ENCODE data around the gene AUTS2.

Gene AUTS2

DNA sequence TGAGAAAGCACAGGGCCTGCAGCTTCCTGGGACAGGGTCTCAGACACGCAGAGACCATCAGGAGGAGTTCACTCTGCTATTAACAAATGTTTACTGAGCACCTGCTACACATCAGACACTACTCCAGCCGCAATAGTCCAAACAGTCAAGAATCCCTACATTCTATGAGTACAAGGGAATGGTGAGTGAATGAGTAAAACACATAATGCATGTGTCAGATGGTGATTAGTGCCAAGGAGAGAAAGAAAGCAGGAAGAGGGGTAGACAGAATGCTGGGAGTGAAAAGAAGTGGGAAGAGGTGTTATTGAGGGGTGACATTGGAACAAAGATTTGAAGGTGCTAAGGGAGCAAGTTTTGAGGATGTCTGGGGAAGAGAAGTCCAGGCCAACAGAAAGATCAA lies 899.5 kb downstream of the AUTS2 start:
- DNase-seq, result no peak

- no peak for DNase-seq
Measured at GRCh38 chr7:70498232-70498992, 900.1 kb downstream of the AUTS2 start.

- no peak for DNase-seq
Measured at GRCh38 chr7:70500261-70500660, 902.0 kb downstream of the AUTS2 start.

GRCh38 chr7:70502117-70502863 lies 904.0 kb downstream of the AUTS2 start:
- no peak for DNase-seq

GRCh38 chr7:70504254-70504653 lies 906.0 kb downstream of the AUTS2 start:
- DNase-seq, result no peak

- DNase-seq, result no peak
Measured at GRCh38 chr7:70505468-70505867, 907.2 kb downstream of the AUTS2 start.

DNA sequence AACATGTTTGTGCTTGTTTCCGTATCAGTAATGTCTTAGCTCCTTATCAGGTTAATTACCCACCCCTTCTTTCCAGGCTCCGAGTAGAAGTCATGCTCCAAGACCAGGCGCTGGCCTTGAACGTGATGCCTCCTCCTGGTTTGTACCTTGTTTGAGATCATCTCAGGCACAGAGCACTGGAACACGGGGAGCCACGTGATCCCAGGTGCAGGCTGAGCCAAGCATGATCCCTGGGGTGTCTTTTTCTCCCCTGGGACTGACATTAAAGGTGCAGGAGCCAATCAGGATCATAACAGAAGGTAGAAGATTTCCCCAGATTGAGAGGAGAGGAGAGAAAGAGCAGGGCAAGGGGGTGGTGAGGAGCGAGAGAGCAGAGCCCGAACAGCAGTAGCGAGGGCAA lies 907.6 kb downstream of the AUTS2 start:
- no peak for DNase-seq

DNA sequence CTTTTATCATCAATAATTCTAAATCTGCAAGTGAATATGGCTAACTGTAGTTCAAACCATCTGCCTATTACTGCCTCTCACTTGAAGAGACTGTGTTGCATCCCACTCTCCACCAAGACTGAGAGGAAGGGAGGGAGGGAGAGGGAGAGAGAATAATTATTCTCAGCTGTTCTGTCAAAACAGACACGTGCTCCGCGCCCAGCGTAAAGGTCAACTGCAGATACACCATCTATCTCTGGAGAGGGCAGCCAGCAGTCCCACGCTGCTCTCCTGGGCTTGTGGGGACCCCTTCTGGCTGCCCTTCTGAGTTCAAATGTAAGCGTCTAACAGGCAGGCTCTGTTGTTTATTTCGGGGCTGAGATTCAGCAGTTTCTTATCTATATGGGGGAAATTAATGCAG lies 908.2 kb downstream of the AUTS2 start:
- DNase-seq, result no peak

DNA sequence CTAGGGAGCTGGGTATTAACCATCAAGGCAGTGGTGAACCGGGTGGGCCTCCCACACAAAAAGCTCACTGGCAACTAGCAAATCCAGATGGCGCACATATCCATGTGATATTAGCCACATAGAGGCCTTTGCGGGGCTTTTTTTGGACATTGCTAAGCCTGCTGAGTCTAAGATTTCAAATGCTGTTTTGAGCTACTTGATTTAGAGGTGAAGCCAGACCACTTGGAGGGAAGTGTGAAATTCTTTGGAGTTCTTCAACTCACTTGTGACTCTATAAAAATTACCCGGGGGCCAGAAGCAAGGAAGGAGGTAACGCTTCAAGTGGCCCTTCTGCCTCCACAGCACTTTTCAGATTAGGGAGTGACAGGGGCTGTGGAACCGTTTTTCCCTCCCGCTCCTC lies 913.9 kb downstream of the AUTS2 start:
- no peak for DNase-seq

DNA sequence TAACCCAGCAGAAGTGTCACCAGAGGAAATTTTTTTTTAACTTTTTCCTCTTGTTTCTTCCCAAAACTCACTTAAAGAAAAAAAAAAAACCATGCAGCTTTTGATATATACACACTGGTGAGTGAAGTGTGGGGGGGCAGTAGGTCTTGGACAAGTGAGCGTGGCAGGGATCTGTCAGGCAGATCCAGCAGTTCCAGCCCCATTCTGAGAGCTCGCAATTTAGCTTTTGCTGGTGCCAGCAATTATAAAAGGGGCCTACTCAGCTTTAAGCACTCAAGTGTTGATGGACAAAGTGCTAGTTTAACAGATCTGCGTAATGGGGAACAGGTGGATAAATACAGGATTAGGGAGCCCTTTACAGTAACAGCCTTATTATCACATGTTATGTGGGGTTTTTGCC lies 914.5 kb downstream of the AUTS2 start:
- no peak for DNase-seq

GRCh38 chr7:70520611-70521010 lies 922.3 kb downstream of the AUTS2 start:
- DNase-seq, result no peak

DNA sequence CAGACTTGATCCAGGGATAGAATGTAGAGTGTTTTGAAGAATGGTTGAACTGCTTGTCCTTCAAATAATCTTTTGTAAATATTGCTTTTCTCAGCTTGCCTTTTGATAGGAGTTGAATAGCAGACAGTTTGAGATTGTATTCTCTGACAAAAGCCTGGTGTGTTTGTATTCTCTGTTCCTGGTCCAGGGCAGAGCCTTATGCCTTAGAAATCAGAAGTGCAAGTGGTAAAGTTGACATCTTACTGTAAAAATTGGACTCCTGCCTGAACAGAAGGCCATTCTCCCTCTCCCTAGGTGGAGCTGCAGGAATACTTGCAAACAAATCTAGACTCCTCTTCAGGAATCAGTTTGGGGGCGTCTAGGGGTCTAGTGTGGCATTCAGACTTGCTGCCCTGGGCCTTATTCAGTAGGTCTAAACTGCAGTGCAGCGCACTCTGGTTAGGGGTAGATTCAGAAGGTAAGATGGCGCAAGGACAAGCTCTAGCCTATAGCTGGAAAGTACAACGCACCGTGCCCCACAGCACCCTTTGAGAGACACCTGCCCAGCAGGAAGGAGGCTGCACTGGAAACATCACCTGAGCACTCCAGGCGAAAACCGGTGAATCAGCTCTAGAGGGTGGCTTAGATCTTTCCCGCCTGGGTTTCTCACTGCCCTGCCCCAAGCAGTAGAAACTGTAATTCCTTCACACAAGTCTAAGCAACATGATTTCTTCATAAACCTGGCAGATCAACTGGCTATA lies 925.1 kb downstream of the AUTS2 start:
- no peak for DNase-seq

DNA sequence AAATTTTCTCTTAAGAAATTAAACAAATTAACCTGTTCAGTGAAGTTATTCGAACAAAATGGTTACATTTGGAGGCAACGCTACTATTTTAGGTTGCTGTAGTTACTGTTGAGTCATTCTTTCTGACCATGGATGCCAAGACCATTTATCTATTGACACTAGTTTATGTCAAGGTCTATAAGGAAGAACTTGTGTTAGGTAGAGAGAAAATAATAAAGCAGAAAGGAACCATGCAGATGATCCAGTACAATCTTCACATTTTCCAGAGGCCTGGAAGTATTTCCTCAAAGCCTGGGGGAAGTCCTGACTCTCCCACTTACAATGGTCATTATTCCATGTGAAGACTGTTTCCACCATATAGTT lies 925.7 kb downstream of the AUTS2 start:
- DNase-seq, result no peak

GRCh38 chr7:70525991-70526390 lies 927.7 kb downstream of the AUTS2 start:
- no peak for DNase-seq

DNA sequence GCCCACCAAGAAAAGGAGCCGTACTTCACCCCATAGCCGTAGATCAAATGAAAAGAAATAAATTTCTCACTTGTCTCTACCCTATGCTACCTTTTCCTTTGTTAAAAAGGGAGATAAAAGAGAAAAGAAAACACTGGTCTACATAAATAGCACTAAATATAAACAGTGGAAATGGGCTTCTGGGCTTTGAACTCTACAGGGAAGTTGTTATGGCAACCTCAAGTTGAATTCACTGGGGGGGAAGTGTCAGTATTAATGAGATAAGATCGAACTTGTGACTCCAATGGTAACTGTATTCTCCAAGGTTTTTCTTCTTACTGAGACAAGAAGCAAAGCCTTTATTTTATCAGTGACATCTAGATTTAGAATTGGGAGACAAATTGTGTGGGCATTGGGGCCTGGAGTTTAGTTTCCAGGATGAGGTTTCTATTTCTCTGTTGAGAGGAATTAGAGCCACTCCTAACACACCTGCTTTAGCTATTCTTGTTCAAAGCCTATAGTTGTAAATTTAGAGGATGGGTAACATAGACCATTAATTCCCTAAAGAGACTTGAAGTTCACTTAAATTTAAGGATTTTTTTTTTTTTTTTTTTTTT lies 929.3 kb downstream of the AUTS2 start:
- no peak for DNase-seq

GRCh38 chr7:70529436-70529835 lies 931.2 kb downstream of the AUTS2 start:
- no peak for DNase-seq

GRCh38 chr7:70529914-70530585 lies 931.8 kb downstream of the AUTS2 start:
- no peak for DNase-seq

DNA sequence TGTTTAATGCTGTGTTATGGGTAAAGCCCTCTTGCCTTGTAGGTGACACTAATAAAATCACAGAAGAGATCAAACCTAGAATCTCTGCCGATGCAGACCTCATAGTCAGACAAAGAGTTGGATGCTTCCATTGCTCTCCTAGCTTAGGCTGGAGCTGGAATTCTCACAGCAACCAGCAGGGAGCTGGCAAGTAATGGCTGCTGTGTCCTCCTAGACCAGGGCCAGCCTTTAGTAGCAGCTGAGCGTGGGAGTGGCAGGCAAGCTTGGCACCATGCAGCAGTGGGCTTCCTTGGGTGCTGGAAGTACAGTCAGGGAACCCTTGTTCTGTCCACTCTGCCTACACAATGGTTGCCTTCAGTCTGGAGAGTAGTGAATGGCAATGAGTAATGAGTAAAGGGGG lies 935.3 kb downstream of the AUTS2 start:
- DNase-seq, result no peak

GRCh38 chr7:70539205-70539604 lies 940.9 kb downstream of the AUTS2 start:
- no peak for DNase-seq

DNA sequence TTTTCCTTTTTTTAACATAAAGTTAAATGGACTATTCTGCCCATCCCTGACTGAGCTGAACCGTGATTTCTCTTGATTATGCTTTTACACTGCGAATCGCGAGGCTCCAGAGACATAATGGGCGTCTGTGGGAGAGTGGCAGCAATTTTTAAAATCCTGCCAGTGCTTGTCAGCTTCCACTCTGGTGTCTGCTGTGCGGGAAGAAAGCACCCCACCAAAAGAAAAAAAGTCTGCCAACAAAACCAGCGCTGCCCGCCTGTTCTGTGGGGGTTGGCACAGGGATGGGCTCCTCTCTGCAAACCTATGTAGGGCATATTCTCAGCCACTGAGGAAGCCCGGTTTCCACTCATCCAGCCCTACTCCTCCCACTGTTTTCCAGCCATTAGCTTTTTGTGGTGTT lies 941.3 kb downstream of the AUTS2 start:
- no peak for DNase-seq

GRCh38 chr7:70540641-70541040 lies 942.4 kb downstream of the AUTS2 start:
- DNase-seq, result no peak

GRCh38 chr7:70542750-70543376 lies 944.6 kb downstream of the AUTS2 start:
- no peak for DNase-seq

DNA sequence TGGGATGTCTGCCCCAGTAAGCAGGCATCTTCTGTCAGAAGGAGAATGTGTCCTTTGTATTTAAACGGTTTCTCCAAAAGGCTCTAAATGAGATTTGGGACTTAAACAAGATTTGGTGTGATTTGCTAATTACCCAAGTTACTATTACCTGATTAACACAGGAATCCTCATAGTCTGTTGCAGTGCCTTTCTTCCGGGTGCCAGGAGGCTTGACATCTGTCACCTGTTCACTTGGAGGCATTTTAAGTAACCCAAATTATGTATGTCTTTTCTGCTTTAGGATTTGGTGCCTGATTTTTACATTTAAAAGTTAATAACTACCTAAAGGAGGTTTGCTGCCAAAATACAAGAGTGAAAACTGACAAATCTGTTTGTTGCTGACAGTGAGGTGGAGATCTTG lies 945.7 kb downstream of the AUTS2 start:
- no peak for DNase-seq
